Endothelial cell of umbilical vein (primary cell): Measurements from ENCODE around the gene FAM180A. TPM values are rescaled to one million over a fixed set of nuclear protein-coding genes. Genes with fewer than 3 reads are reported as not detected.

Source experiments
- BruUV-seq: library from RNA; stranded (reverse); fragments of 400-500 nt; replicated peaks from 2 replicates; lab custom pipeline; 2021; lab: Mats Ljungman, UMichigan
- CTCF ChIA-PET: fragments of 300-600, 350-600 bp; sonication (Branson Sonifier 250); formaldehyde crosslinking; loops from one replicate; lab custom pipeline; 2021; ENCODE audit warnings: antibody characterized with exemption, inconsistent platforms; lab: Charles Lee
- POLR2A ChIA-PET: fragments of 300-600, 350-600 bp; sonication (Branson Sonifier 250); formaldehyde crosslinking; loops from one replicate; lab custom pipeline; 2021; ENCODE audit warnings: antibody characterized with exemption, inconsistent platforms; lab: Charles Lee
- DNase-seq: peaks from one replicate; pipeline ENCODE4 v3.0.0-alpha.2; 2011; ENCODE audit warnings: low read depth, low spot score
- FAIRE-seq: peaks from 2 replicates; lab custom pipeline; 2011; peaks lifted over from hg19 to GRCh38; lab: Jason Lieb, UNC
- H2AFZ ChIP-seq: 2 replicates; pipeline ENCODE4 v1.6.0; 2012; ENCODE audit warnings: low read depth, low read length, control low read depth, inconsistent platforms
- H3K27ac ChIP-seq: 2 replicates; pipeline ENCODE4 v1.5.1; 2011; ENCODE audit warnings: low read depth, mild to moderate bottlenecking, control low read depth, low read length, moderate library complexity; ENCODE audit not compliant: insufficient read depth
- H3K27me3 ChIP-seq, 2 experiments: 2 replicates each; pipeline versions ENCODE4 v1.6.0 to v1.6.1; 2011; ENCODE audit warnings: low read length in 2 of 2, mixed read lengths in 1 of 2; ENCODE audit not compliant: control insufficient read depth in 2 of 2, insufficient read depth in 2 of 2
- H3K36me3 ChIP-seq, 2 experiments: 2 replicates in 1 of 2; 3 replicates in 1 of 2; pipeline ENCODE4 v1.5.1; 2011; ENCODE audit warnings: low read length in 2 of 2, mild to moderate bottlenecking in 1 of 2, moderate library complexity in 1 of 2; ENCODE audit not compliant: control insufficient read depth in 2 of 2, insufficient read depth in 2 of 2; ENCODE audit errors: extremely low read depth in 1 of 2
- H3K4me1 ChIP-seq: 3 replicates; pipeline ENCODE4 v1.5.1; 2011; ENCODE audit warnings: mild to moderate bottlenecking, low read length; ENCODE audit not compliant: control insufficient read depth, insufficient read depth; ENCODE audit errors: extremely low read depth
- H3K4me2 ChIP-seq: 2 replicates; pipeline ENCODE4 v1.6.1; 2011; ENCODE audit warnings: low read length, control low read depth, mixed read lengths; ENCODE audit not compliant: insufficient read depth
- H3K4me3 ChIP-seq, 3 experiments: fragments of 200-600 bp in 1 of 3; sonication (generic), shearing (Covaris generic) in 1 of 3; replicated peaks in 1 of 3; 2 replicates each; pipeline ENCODE4 v1.5.1; 2011 to 2016; ENCODE audit warnings: control low read depth in 3 of 3, low read length in 3 of 3, mild to moderate bottlenecking in 2 of 3, inconsistent platforms in 1 of 3, low read depth in 1 of 3, moderate library complexity in 1 of 3; ENCODE audit not compliant: insufficient read depth in 1 of 3
- H3K79me2 ChIP-seq: 2 replicates; pipeline ENCODE4 v1.6.0; 2012; ENCODE audit warnings: low read length, inconsistent platforms; ENCODE audit not compliant: control insufficient read depth, insufficient read depth
- H3K9ac ChIP-seq: replicated peaks from 2 replicates; pipeline ENCODE3; 2011; ENCODE audit warnings: low read length, control low read depth; ENCODE audit not compliant: insufficient read depth; ENCODE audit errors: extremely low read depth
- H3K9me1 ChIP-seq: replicated peaks from 3 replicates; pipeline ENCODE4 v1.6.0; 2011; ENCODE audit warnings: mild to moderate bottlenecking, low read length; ENCODE audit not compliant: control insufficient read depth, insufficient read depth; ENCODE audit errors: extremely low read depth
- H3K9me3 ChIP-seq: replicated peaks from 2 replicates; pipeline ENCODE4 v1.5.1; 2012; ENCODE audit warnings: low read length, inconsistent platforms; ENCODE audit not compliant: control insufficient read depth, insufficient read depth
- H4K20me1 ChIP-seq: replicated peaks from 2 replicates; pipeline ENCODE3; 2011; ENCODE audit warnings: mild to moderate bottlenecking, low read length; ENCODE audit not compliant: control insufficient read depth, insufficient read depth; ENCODE audit errors: extremely low read depth
- CTCF ChIP-seq, 2 donors: IDR thresholded peaks; 1 replicate in 1 of 2; 2 replicates in 1 of 2; pipeline ENCODE4 v1.5.1; 2011; ENCODE audit warnings: low read length in 2 of 2, mild to moderate bottlenecking in 2 of 2, moderate library complexity in 2 of 2, control low read depth in 1 of 2, inconsistent platforms in 1 of 2, low read depth in 1 of 2; ENCODE audit not compliant: insufficient read depth in 1 of 2; ENCODE audit errors: extremely low read depth in 1 of 2
- EZH2 ChIP-seq: IDR thresholded peaks from 2 replicates; pipeline ENCODE4 v1.6.1; 2012; ENCODE audit warnings: borderline replicate concordance, low read depth, mild to moderate bottlenecking, moderate library complexity, low read length, inconsistent platforms; ENCODE audit not compliant: severe bottlenecking
- FOS ChIP-seq: IDR thresholded peaks from 2 replicates; pipeline ENCODE4 v1.6.1; 2011; ENCODE audit warnings: mild to moderate bottlenecking, low read length, moderate library complexity, borderline replicate concordance; ENCODE audit not compliant: insufficient read depth
- GATA2 ChIP-seq: IDR thresholded peaks from 2 replicates; pipeline ENCODE4 v1.7.0; 2011; ENCODE audit warnings: low read depth, mild to moderate bottlenecking, moderate library complexity, mixed read lengths, low read length; ENCODE audit not compliant: insufficient read length, insufficient read depth
- MYC ChIP-seq: IDR thresholded peaks from one replicate; pipeline ENCODE4 v1.6.1; 2011; ENCODE audit warnings: mild to moderate bottlenecking, low read depth, low read length
- POLR2A ChIP-seq: IDR thresholded peaks from 2 replicates; pipeline ENCODE4 v1.6.1; 2012; ENCODE audit warnings: low read depth, mild to moderate bottlenecking, control low read depth, low read length
- dilution Hi-C: fragments of 300-500 bp; cut with MboI; formaldehyde crosslinking; loops from one replicate; pipeline ENCODE4 v1.15.0; 2019; ENCODE audit warnings: low sequenced_read_pairs; ENCODE audit not compliant: extremely low pct_ligation_motif_present
- intact Hi-C: fragments of 100-400 bp; cut with micrococcal nuclease; formaldehyde crosslinking; loops from one replicate; pipeline ENCODE4 v1.10.0; 2022
- polyA plus RNA-seq, 4 experiments: library from polyadenylated mRNA; depleted of rRNA in 3 of 4; stranded (reverse) in 3 of 4; unstranded in 1 of 4; fragments of >200 nt; gene quantifications; 2 replicates each; pipeline versions ENCODE4 v1.2.1 to v1.2.3, GENCODE V29; 2011 to 2012; ENCODE audit warnings: missing spikeins in 1 of 4
- total RNA-seq: library from RNA; stranded (reverse); gene quantifications from 2 replicates; pipeline ENCODE4 v1.2.3, GENCODE V29; 2021
- TF ChIP-seq, protein P1 (sequence below): IDR thresholded peaks from 2 replicates; pipeline ENCODE4 v1.6.1; 2011; ENCODE audit not compliant: insufficient read depth, insufficient read length

FAM180A gene
- total and polyA plus RNA-seq, 2 donors (not counting 3 experiments of a cell fraction or from before 2014, with no cell fraction given), result not detected

DNA sequence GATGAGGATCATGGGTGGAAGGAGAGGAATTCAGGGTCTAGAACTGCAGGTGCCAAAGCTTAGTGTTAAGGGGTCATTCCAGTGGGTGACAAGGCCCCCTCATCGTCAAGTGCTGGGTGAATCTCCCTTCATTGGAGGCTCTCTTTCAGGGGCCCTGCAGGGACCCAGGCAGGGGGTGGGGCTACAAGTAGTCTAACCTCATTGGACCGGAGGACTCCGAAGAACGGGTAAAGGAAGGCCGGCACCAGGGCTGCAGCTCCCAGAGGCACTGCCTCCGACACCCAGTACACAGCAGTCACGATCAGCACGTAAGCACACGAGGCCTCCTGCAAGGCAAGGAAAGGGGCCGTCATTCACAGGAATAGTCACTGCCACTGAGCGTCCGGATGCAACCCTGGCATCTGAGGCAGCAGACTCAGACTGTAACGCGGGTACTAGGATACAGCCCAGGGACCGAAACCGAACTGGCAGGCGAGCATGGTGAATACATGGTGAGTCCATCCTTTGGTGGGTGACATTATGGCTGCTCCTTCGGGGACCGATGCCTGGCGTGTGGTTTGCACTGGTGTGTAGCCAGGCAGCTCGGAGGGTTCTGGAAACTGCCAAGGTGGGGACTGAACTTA, 27.3 kb downstream of the FAM180A start:
- TF ChIP-seq, protein P1, sequence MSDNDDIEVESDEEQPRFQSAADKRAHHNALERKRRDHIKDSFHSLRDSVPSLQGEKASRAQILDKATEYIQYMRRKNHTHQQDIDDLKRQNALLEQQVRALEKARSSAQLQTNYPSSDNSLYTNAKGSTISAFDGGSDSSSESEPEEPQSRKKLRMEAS, result no peak
- TF ChIP-seq EZH2 (no peak), CTCF (IDR thresholded peaks at IDR 0.05; ENCODE audit: extremely low read depth in 1 of 2, insufficient read depth in 1 of 2, low read depth in 1 of 2, low read length in 2 of 2) (no peak), POLR2A (no peak), MYC (no peak), GATA2 (no peak), FOS (no peak)
- no peaks in the 10 kb centered on the region for H4K20me1 ChIP-seq
- no peak for FAIRE-seq
- H3K79me2 ChIP-seq, result no peaks in the 10 kb centered on the region
- no peaks in the 10 kb centered on the region for H3K9me1 ChIP-seq
- ChIA-PET CTCF (interaction anchor here (1.6 to 2.5 kb wide), 3 partner anchors 11 to 21 kb away, joined by 4 to 8 read pairs (median 5); no protein-coding TSS in a partner anchor), POLR2A (no interaction called here)
- no peaks in the 10 kb centered on the region for H3K9me3 ChIP-seq
- dilution Hi-C loops (no loop called here), intact Hi-C loops (no loop called here)
- H3K9ac ChIP-seq, result no peak overlapping the region
- H3K4me2 ChIP-seq, result no peak overlapping the region
- H3K27me3 ChIP-seq, result no peaks in the 10 kb centered on the region
- no peaks in the 10 kb centered on the region for H3K36me3 ChIP-seq
- no TSS peak for BruUV-seq
- H3K27ac ChIP-seq, result no peak overlapping the region
- no peak overlapping the region for H3K4me3 ChIP-seq
- no peak overlapping the region for H2AFZ ChIP-seq
- peaks cover 3% of the 10 kb centered on the region for H3K4me1 ChIP-seq
- DNase-seq, result no peak
